Activated CD8-positive, alpha-beta memory T cell treated with anti-CD3 and anti-CD28 coated beads for 1 hour (primary cell): ENCODE measurements around the gene PAQR5.
"Not testable (repeated sequence)": the region's sequence is repeated elsewhere in the genome, so short reads cannot be mapped to it uniquely, and the experiment has no call there.

Source experiments
- DNase-seq, 2 donors: peaks; one replicate each; pipeline ENCODE4 v3.0.0-alpha.2; 2020; ENCODE audit warnings: low read depth in 1 of 2; ENCODE audit errors: extremely low read depth in 1 of 2

PAQR5 gene, protein sequence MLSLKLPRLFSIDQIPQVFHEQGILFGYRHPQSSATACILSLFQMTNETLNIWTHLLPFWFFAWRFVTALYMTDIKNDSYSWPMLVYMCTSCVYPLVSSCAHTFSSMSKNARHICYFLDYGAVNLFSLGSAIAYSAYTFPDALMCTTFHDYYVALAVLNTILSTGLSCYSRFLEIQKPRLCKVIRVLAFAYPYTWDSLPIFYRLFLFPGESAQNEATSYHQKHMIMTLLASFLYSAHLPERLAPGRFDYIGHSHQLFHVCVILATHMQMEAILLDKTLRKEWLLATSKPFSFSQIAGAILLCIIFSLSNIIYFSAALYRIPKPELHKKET

GRCh38 chr15:69298697-69299441 is at the start of gene PAQR5:
Gene PAQR5, plus strand, starts transcription at chr15:69298912. Its CDS starts 61,169 bp downstream, at chr15:69360081.
- DNase-seq = no peak

GRCh38 chr15:69253156-69253555 is 45.6 kb upstream of the PAQR5 start:
- no peak for DNase-seq

GRCh38 chr15:69265347-69265955 is 33.3 kb upstream of the PAQR5 start:
- DNase-seq = no peak

- no peak for DNase-seq
These were observed 27.5 kb upstream of the PAQR5 start for GRCh38 chr15:69271217-69271616.

GRCh38 chr15:69272139-69272538 is 26.6 kb upstream of the PAQR5 start:
- DNase-seq = no peak

DNA sequence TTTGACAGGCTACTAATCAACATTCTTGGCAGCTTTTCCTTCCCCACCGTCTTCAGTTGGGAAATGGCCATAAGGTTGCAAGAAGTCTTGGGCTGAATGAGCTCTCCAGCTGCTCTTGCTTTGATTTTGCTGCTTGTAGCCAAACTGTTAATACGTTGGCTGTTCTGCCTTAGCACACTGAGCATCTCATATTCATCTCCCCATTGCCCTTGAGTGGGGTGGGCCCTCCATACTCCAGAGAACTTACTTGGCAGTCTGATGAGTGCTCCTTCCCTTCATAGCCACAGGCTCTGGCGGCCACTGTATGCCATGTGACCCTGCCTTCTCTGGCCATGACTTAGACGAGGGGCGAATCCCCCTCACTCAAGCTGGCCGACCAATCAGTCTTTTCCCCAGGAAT is 25.8 kb upstream of the PAQR5 start:
- DNase-seq = no peak

- DNase-seq = no peak
These were observed 23.5 kb upstream of the PAQR5 start for GRCh38 chr15:69275074-69275670.

- DNase-seq = no peak
These were observed 22.7 kb upstream of the PAQR5 start for GRCh38 chr15:69275933-69276560.

GRCh38 chr15:69277316-69277715 is 21.4 kb upstream of the PAQR5 start:
- DNase-seq = no peak

- DNase-seq = no peak
These were observed 19.1 kb upstream of the PAQR5 start for GRCh38 chr15:69279636-69280035.

DNA sequence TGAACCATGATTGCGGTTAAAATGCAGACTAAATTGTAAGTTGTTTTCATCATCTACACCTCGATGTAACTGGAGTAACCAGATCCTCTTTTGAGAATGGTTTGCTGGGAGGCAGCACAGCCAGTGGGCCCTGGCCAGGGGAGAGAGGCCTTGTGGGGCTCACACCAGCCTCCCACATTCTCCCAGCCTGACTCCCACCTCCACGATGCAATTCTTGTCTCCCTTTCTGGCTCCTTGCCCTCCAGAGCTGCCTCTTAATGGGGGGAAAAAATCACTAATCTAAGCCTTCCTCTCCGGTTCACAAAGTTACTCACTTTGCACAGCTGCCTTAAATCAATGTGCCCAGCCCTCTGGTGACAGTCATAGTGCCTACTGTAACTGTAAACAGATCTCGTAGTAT is 17.9 kb upstream of the PAQR5 start:
- DNase-seq = no peak

- DNase-seq = no peak
These were observed 16.5 kb upstream of the PAQR5 start for GRCh38 chr15:69282104-69282743.

- no peak for DNase-seq
These were observed 12.9 kb upstream of the PAQR5 start for GRCh38 chr15:69285834-69286233.

DNA sequence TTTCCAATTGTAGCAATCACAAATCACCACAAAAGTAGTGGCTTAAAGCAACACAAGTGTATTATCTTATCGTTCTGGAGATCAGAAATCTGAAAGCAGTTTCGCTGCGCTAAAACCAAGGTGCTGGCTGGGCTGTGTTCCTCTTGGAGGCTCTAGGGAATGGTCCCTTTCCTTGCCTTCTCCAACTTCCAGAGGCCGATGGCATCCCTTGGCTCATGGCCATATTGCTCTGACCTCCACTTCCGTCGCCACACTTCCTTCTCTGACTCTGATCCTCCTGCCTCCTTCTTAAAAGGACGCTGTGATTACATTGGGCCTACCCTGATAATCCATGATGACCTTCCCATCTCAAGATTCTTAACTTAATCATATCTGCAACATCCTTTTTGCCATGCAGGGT is 10.7 kb upstream of the PAQR5 start:
- DNase-seq = no peak

DNA sequence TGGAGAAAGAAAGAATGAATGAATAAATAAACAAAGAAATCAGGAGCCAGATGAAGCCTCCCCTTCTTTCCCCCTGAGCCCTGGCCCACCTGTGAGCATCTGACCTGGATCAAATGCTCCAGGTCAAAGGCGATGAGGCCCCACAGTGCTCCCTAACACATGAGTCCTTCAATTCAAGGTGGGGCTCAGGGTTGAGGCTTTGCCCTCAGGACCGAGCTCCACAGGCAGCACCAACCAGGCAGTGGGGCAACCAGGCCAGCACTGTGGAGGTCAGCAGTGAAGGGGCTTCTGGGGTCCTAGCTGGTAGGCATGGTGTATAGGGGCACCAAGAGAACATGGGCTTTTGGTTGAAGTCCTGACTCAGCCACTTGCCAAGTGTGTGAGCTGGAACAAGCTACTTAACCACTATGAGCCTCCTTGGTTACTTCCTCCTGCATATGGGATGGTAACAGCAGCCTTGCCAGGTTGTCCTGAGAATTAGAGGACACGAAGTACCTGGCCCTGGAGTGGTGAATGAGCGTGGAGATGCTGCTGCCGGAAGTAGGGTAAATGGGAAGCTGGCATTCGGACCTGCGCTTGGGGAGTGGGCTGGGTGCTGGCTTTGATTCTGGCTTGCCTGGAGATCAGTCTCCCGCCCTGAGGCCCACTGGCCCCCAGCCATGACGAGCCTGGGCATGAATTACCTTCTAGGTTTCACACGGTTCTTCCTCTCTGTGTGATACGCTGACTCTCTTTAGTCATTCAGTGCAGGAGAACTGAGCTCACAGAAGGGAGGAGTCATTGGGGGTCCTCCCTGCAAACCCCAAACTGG is 10.0 kb upstream of the PAQR5 start:
- no peak for DNase-seq

GRCh38 chr15:69289342-69290146 is 9.2 kb upstream of the PAQR5 start:
- DNase-seq = no peak

- no peak for DNase-seq
These were observed 8.2 kb upstream of the PAQR5 start for GRCh38 chr15:69290346-69291164.

DNA sequence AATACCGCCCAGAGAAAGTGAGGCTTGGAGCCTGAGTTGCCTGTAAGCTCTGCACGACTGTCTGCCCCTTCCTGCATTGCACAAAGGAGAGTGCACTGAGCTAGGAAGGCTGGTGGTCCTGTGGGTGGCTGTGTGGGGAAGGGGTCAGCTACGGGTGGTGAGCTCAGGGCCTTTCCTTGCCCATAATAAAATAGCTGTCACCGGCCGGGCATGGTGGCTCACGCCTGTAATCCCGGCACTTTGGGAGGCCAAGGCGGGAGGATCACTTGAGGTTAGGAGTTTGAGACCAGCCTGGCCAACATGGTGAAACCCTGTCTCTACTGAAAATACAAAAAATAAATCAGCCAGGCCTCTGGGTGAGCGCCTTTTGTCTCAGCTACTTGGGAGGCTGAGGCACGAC is 7.1 kb upstream of the PAQR5 start:
- not testable (repeated sequence) for DNase-seq
